Fibroblast of upper back skin (primary cell): ENCODE data around the gene TNS4.

Source experiments
- DNase-seq: peaks from one replicate; pipeline ENCODE4 v3.0.0-alpha.2; 2013

The TNS4 gene

GRCh38 chr17:40487371-40488020 is 13.9 kb downstream of the TNS4 start:
- DNase-seq, result no peak

GRCh38 chr17:40486522-40487370 is 14.7 kb downstream of the TNS4 start:
- peak; percentile 95 for DNase-seq

GRCh38 chr17:40485851-40486521 is 15.4 kb downstream of the TNS4 start:
- DNase-seq, result peak; percentile 99

GRCh38 chr17:40484973-40485530 is 16.4 kb downstream of the TNS4 start:
- DNase-seq, result no peak

GRCh38 chr17:40484285-40484972 is 17.0 kb downstream of the TNS4 start:
- DNase-seq, result no peak

- DNase-seq, result no peak
Measured at GRCh38 chr17:40483679-40484078, 17.7 kb downstream of the TNS4 start.

- DNase-seq, result no peak
Measured at GRCh38 chr17:40482722-40483121, 18.7 kb downstream of the TNS4 start.

GRCh38 chr17:40481106-40481505 is 20.3 kb downstream of the TNS4 start:
- no peak for DNase-seq

GRCh38 chr17:40480501-40481003 is 20.9 kb downstream of the TNS4 start:
- no peak for DNase-seq

GRCh38 chr17:40479754-40480480 is 21.5 kb downstream of the TNS4 start:
- no peak for DNase-seq

GRCh38 chr17:40478486-40478885 is 22.9 kb downstream of the TNS4 start:
- no peak for DNase-seq

GRCh38 chr17:40477796-40478195 is 23.6 kb downstream of the TNS4 start:
- DNase-seq, result no peak

- DNase-seq, result no peak
Measured at GRCh38 chr17:40475234-40475908, 26.1 kb downstream of the TNS4 start.

GRCh38 chr17:40474419-40475002 is 26.9 kb downstream of the TNS4 start:
- DNase-seq, result no peak

GRCh38 chr17:40473573-40474365 is 27.7 kb downstream of the TNS4 start:
- DNase-seq, result no peak

GRCh38 chr17:40472733-40473452 is 28.5 kb downstream of the TNS4 start:
- no peak for DNase-seq

GRCh38 chr17:40471846-40472732 is 29.3 kb downstream of the TNS4 start:
- DNase-seq, result peak; percentile 36
